ENCODE data around the gene SLC48A1. TPM values are rescaled to one million over a fixed set of nuclear protein-coding genes. Genes with fewer than 3 reads are reported as not detected.

Gene SLC48A1
- total RNA-seq, 3 donors from 2014 or later (not counting 1 experiment from before 2014, with no cell fraction given): 2.0 to 4.4 (median 3.4) TPM

- H3K27ac ChIP-seq (ENCODE audit: low read length): no peak overlapping the region
- no peaks in the 10 kb centered on the region for H3K9me3 Mint-ChIP-seq
- ATAC-seq: no peak
Observed at GRCh38 chr12:47828008-47828975, 55.3 kb downstream of the SLC48A1 start.

GRCh38 chr12:47828976-47829482 is 56.0 kb downstream of the SLC48A1 start:
- ATAC-seq: no peak
- no peak overlapping the region for H3K27ac Mint-ChIP-seq
- H3K36me3 Mint-ChIP-seq: no peaks in the 10 kb centered on the region
- H3K27ac ChIP-seq (ENCODE audit: low read length): no peak overlapping the region
- H3K9me3 ChIP-seq (ENCODE audit: control insufficient read depth, insufficient read depth, low read length): no peaks in the 10 kb centered on the region
- peaks cover 24 to 40% of the 10 kb centered on the region in 2 donors for H3K4me1 Mint-ChIP-seq
- peaks cover 49% of the 10 kb centered on the region for H3K4me1 ChIP-seq (ENCODE audit: control insufficient read depth, insufficient read depth, low read length)
- no peak overlapping the region for H3K4me3 Mint-ChIP-seq
- H3K9me3 Mint-ChIP-seq: no peaks in the 10 kb centered on the region
- no peaks in the 10 kb centered on the region for H3K27me3 ChIP-seq (ENCODE audit: control insufficient read depth, insufficient read depth, low read length)
- DNase-seq: no peak
- no peak overlapping the region for H3K4me3 ChIP-seq (ENCODE audit: low read length)
- no peaks in the 10 kb centered on the region for H3K27me3 Mint-ChIP-seq (ENCODE audit: low read depth in 2 of 2)
- H3K36me3 ChIP-seq (ENCODE audit: control insufficient read depth, insufficient read depth, low read length): no peaks in the 10 kb centered on the region
- TF ChIP-seq CTCF (IDR thresholded peaks at IDR 0.05): no peak
- 43% methylated on average over 4 of the region's 7 CpGs for WGBS (ENCODE audit: insufficient coverage)
- intact Hi-C loops (cut with micrococcal nuclease): no loop called here

More at GRCh38 chr12:47828008-47828975, 55.3 kb downstream of the SLC48A1 start:
- H3K4me1 ChIP-seq (ENCODE audit: control insufficient read depth, insufficient read depth, low read length): peaks cover 45% of the 10 kb centered on the region
- DNase-seq: no peak
- H3K36me3 ChIP-seq (ENCODE audit: control insufficient read depth, insufficient read depth, low read length): no peaks in the 10 kb centered on the region
- Mint-ChIP-seq H3K36me3 (no peaks in the 10 kb centered on the region), H3K27me3 (ENCODE audit: low read depth in 2 of 2) (no peaks in the 10 kb centered on the region), H3K4me1 (peaks cover 22 to 35% of the 10 kb centered on the region in 2 donors), H3K27ac (no peak overlapping the region), H3K4me3 (no peak overlapping the region)
- no peaks in the 10 kb centered on the region for H3K27me3 ChIP-seq (ENCODE audit: control insufficient read depth, insufficient read depth, low read length)
- WGBS (ENCODE audit: insufficient coverage): 88% methylated on average over 14 of the region's 14 CpGs
- no peak overlapping the region for H3K4me3 ChIP-seq (ENCODE audit: low read length)
- no peak for TF ChIP-seq CTCF (IDR thresholded peaks at IDR 0.05)
- intact Hi-C loops (cut with micrococcal nuclease): no loop called here
- H3K9me3 ChIP-seq (ENCODE audit: control insufficient read depth, insufficient read depth, low read length): no peaks in the 10 kb centered on the region

- Mint-ChIP-seq H3K27ac (no peak overlapping the region), H3K9me3 (no peaks in the 10 kb centered on the region)
- no peak for DNase-seq
Observed at GRCh38 chr12:47829584-47829983, 56.5 kb downstream of the SLC48A1 start.

More at GRCh38 chr12:47829584-47829983, 56.5 kb downstream of the SLC48A1 start:
- intact Hi-C loops (cut with micrococcal nuclease): no loop called here
- Mint-ChIP-seq H3K36me3 (no peaks in the 10 kb centered on the region), H3K4me1 (peaks cover 24 to 40% of the 10 kb centered on the region in 2 donors), H3K4me3 (no peak overlapping the region), H3K27me3 (ENCODE audit: low read depth in 2 of 2) (no peaks in the 10 kb centered on the region)
- Histone ChIP-seq H3K9me3 (ENCODE audit: control insufficient read depth, insufficient read depth, low read length) (no peaks in the 10 kb centered on the region), H3K4me1 (ENCODE audit: control insufficient read depth, insufficient read depth, low read length) (peaks cover 49% of the 10 kb centered on the region), H3K27ac (ENCODE audit: low read length) (no peak overlapping the region), H3K4me3 (ENCODE audit: low read length) (no peak overlapping the region), H3K36me3 (ENCODE audit: control insufficient read depth, insufficient read depth, low read length) (no peaks in the 10 kb centered on the region), H3K27me3 (ENCODE audit: control insufficient read depth, insufficient read depth, low read length) (no peaks in the 10 kb centered on the region)
- no peak for ATAC-seq
- WGBS (ENCODE audit: insufficient coverage): 47% methylated on average over 2 of the region's 4 CpGs
- no peak for TF ChIP-seq CTCF (IDR thresholded peaks at IDR 0.05)

Other genes starting within 250 kb of the SLC48A1 start
- gene RPAP3, start 67.2 kb upstream of the SLC48A1 start, total RNA-seq: 10 to 100 TPM; 22.8 to 35.8 (median 24.8) TPM
- gene ENDOU, start 47.7 kb upstream of the SLC48A1 start, total RNA-seq: under 1 TPM; 0.20 to 0.41 (median 0.24) TPM
- gene RAPGEF3, start 14.4 kb upstream of the SLC48A1 start, total RNA-seq: under 1 TPM; 0.23 to 0.73 (median 0.49) TPM
- gene HDAC7, start 46.7 kb downstream of the SLC48A1 start, total RNA-seq: 100 to 1,000 TPM; 141 to 235 (median 147) TPM
- gene VDR, start 131.8 kb downstream of the SLC48A1 start, total RNA-seq: 1 to 10 TPM; 1.1 to 2.5 (median 1.6) TPM
- 10 to 100 TPM; 19.1 to 26.2 (median 22.5) TPM for gene TMEM106C, start 190.4 kb downstream of the SLC48A1 start, total RNA-seq
- gene COL2A1, start 231.2 kb downstream of the SLC48A1 start, total RNA-seq: not detected